ENCODE results near the gene PNRC1.
"Not testable (repeated sequence)": the region's sequence is repeated elsewhere in the genome, so short reads cannot be mapped to it uniquely, and the experiment has no call there.

The PNRC1 gene

DNA sequence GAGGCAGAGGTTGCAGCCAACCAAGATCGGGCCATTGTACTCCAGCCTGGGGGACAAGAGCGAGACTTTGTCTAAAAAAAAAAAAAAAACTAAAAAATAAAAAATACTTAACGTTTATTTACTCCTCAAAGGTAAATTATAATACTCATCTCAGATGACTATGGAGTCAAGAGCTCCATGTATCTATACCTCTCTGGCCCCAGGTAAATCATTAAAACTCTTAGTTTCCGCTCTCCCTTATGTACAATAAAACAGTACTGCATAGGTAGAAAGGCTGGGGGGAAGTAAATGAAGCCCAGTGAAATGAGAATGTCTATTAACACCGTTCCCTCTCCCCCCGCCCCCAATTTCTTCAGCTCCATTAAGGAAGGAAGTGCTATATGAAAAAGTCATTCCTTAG is 36.2 kb downstream of the PNRC1 start:
- no peak for DNase-seq

DNA sequence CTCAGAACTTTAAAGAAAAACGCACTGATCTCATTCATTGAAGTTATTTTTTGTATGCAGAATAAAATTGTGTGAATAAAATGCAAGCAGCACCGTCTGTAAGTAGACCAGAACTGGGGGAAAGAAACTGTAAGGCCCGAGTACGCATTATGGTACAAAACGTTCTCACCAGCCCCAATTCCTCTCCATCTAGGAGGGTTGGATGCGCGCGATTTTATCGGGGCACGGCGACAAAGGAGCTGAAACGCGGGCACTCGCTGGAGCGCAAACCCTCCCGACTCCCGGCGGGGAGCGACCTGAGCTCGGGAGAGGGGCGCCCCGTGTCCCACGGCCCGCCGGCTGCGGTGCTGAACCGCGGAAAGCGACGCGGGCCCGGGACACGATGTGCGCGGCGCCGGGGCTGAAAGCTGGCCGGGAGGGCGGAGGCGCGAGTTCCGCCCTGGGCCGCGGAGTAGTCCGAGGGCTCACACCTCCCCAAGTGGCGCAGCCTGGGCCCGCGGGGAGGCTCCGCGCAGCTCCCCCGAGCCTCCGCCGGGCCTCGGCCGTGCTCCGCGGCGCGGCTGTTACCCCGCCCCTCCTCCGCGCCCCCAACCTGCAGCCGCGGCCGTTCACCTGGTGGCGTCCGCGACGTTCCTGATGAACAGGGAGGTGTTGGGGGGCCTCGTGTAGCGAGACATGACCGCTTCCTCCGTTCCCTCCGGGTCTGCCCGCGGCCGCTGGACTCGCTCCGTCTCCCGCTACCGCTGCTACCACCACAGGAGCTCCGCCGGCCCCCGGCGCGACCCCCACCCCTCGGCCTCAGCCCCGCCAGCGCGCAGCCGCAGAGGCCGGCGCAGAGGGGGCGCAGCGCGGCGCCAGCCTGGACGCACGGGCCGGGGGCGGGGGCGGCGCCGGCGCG is 36.9 kb downstream of the PNRC1 start, which contains the start of gene SRSF12:
TSS of gene SRSF12 (minus strand) at position 861 of the 898 bp plus-strand sequence. CDS start at position 677, 184 bp downstream.
- DNase-seq = no peak

DNA sequence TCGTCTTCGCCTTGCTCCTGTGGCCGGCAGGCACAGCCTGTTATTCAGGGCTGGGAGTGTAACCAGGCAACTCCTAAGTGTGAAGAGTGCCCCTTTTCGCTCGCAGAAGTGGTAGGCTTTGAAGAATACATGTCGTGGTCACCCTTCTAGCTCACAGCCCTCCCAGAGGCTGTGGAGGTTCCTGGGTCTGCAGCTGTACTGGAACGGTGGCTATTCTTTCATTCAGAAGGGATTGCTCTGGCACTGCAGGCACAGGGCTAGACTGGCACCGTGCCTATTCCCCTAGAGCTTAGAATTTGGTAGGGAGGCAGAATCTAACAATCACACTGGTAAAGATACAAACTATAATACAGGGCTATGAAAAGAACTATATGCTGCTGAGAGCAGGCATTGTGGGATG is 38.4 kb downstream of the PNRC1 start:
- DNase-seq = no peak

DNA sequence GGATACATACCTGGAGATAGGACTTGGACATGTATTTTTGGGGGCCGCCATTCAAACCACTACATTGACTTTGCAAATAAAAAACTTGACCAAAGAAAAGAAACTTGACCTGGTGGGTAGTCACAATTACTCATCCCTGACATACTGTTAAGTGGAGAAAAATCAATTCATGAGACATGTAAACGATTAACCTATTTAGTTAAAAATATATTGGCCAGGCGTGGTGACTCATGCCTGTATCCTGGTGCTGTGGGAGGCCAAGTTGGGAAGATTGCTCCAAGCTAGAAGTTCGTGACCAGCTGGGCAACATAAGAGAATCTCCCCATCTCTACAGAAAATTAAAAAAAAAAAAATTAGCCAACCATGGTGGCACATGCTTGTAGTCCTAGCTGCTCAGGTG is 39.8 kb downstream of the PNRC1 start:
- DNase-seq = no peak

DNA sequence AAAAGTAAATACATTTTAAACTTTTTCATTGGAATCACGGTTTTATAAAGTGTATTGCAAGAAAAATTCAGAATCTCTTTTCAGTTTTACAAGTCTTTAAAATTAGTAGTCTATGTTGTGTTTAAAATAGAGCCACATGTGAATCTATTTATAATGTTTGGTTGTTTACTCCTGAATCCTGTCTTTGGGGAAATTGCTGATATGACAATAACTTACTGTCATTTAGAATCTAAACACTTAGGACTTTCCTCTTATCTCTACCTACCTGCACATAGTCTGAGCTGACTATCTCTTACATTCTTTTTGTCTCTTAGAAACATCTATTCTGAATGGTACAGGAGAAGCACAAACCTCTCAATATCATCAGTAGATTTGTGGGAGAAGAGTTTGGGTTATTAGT is 41.4 kb downstream of the PNRC1 start:
- no peak for DNase-seq

DNA sequence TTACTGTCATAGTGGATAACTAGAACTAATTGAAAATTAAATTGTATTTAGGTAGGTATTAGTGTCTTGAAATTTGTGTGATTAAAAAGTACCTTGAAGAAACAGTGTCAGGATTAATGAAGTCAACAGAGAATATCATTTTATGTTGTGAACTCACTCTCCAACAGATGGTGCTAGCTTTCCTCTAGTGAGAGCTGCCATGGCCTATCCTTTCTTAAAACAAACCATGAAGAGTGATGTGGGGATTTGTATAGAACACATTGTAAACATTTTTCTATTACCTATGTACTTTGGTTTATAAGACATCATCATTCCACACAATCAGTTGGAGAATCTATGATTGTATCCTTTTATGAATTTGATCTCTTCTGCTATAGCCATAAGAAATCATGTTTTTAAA is 42.1 kb downstream of the PNRC1 start:
- no peak for DNase-seq

DNA sequence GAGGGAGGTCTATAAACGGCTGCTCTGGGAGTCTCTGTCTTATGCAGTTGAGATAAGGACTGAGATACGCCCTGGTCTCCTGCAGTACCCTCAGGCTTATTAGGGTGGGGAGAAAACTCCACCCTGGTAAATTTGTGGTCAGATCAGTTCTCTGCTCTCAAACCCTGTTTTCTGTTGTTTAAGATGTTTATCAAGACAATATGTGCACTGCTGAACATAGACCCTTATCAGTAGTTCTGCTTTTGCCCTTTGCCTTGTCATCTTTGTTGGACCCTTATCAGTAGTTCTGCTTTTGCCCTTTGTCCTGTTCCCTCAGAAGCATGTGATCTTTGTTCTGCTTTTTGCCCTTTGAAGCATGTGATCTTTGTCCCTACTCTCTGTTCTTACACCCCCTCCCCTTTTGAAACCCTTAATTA is 47.7 kb downstream of the PNRC1 start:
- DNase-seq = not testable (repeated sequence)

DNA sequence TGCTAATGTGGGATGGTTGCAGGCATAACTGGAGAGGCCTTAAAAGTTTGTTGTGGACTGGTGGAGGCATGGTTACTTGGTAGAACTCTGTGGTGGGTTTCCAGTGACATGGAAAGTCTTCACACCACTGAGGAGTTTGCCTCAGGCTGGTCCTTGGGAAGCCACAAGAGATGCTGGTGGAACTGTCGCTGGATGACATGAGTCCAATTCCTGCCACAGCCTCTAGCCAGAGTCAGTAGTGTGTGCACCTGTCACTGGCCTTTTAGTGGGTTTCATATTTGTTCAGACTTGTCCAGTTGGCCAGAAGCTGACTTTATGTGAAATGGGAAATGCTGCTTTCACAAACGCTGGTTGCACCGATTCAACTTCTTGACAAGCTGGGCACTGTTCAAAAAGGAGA is 51.0 kb downstream of the PNRC1 start:
- DNase-seq = no peak

DNA sequence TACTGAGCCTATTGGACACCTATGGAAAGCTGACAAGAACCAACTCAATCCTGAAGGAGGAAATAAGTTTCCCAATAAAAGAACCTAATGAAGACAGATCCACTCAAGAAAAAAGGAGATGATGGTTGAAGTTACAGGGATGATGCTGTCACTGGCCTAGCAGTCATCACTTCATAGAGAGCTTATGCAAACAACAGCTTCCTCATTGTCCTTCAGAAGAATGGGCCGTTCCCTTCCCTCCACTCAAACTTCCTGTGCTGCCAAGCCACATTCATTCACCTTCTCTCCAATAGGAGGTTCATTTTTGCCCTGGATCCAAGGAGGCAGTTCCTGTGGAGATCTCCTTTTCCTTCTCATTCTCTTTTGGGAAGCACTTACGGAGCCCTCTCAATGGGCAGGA is 51.5 kb downstream of the PNRC1 start:
- DNase-seq = no peak

DNA sequence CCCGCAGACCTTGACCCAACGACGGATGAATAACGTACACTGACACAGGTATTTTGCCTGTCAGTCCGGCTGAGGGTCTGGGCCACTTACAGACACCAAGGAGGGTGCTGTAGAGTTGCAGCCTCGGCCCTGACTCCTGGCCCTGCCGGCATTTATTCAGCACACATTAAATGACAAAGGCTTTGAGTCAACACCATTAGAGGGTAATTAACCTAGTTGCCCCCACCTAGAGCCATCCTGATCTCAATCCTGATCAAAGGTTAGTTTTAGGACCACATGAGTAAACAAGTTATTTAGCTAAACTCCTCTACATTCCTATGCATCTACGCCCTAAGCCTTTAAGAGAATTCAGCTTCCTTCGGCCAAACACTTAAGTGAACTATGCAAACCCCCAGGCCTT is 53.4 kb downstream of the PNRC1 start:
- DNase-seq = no peak

DNA sequence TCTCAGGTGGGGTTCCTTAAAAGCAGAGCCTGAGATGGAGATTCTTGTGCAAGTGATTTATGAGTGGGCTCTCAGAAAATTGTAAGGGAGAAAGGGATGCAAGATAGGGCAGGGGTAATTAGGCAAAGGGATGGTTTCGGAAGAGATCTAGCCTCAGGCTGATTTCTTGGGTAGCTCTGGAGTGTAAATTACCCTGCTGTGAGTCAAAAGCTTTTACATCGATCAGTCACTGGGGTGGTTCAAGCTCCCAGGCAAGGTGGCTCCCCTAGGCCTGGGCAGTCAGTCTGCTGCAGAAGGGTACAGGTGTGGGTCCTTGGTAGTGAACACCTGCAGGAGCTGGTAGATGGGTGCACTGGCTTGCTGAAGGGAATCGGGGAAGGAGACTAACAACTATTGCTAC is 54.2 kb downstream of the PNRC1 start:
- DNase-seq = no peak

Data from NCI-H1417 treated with DMSO at 0.1 percent for 48 hours (cell line).